ENCODE data around the gene CDKL4.
A peak's percentile ranks its signal among the peaks of the same experiment; 100 is the strongest.
"Not testable (repeated sequence)": the region's sequence is repeated elsewhere in the genome, so short reads cannot be mapped to it uniquely, and the experiment has no call there.

CDKL4 gene

DNA sequence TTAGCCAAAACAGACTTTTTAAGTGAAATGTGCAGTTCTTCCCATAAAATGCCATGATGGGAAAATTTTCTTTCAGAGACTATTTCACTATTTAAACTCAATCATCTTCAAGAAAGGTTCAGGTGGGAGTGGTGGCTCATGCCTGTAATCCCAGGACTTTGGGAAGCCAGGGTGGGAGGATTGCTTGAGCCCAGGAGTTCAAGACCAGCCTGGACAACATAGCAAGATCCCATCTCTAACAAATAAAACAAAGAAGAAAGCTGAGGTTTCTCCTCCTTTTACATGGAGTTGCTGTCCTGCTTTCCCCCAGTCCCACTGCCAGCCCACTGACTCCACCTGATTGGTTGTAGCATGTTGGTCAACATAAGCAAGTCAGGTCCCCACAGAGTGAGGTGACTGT is 97.1 kb downstream of the CDKL4 start:
- no peak overlapping the region for H3K27ac Mint-ChIP-seq
- no peaks in the 10 kb centered on the region for H3K27me3 Mint-ChIP-seq
- H3K9me3 Mint-ChIP-seq: no peaks in the 10 kb centered on the region
- H3K4me1 Mint-ChIP-seq: peaks cover 37% of the 10 kb centered on the region
- H3K4me3 Mint-ChIP-seq: no peak overlapping the region
- DNase-seq (no peak), ATAC-seq (no peak)

GRCh38 chr2:39145906-39146421 is 97.8 kb downstream of the CDKL4 start:
- H3K27me3 Mint-ChIP-seq: no peaks in the 10 kb centered on the region
- H3K9me3 Mint-ChIP-seq: no peaks in the 10 kb centered on the region
- no peak overlapping the region for H3K27ac Mint-ChIP-seq
- DNase-seq (no peak), ATAC-seq (no peak)
- no peak overlapping the region for H3K4me3 Mint-ChIP-seq
- H3K4me1 Mint-ChIP-seq: peaks cover 44% of the 10 kb centered on the region

DNA sequence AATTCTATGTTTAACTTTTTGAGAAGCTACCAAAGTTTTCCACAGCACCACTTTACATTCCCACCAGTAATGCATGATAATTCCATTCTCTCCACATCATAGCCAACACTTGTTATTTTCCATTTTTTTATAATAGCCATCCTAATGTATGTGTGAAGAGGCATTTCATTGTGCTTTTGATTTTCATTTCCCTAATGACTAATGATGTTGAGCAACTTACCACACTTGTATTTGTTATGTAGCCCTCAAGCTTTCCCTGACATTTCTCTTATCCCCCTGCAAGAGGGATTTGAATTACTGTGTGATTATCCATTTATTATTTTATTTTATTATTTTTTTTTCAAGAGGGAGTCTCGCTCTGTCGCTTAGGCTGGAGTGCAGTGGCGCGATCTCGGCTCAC is 99.4 kb downstream of the CDKL4 start:
- Mint-ChIP-seq H3K4me1 (peaks cover 40% of the 10 kb centered on the region), H3K9me3 (no peaks in the 10 kb centered on the region), H3K27ac (no peak overlapping the region), H3K27me3 (no peaks in the 10 kb centered on the region), H3K4me3 (no peak overlapping the region)
- ATAC-seq (no peak), DNase-seq (no peak)

DNA sequence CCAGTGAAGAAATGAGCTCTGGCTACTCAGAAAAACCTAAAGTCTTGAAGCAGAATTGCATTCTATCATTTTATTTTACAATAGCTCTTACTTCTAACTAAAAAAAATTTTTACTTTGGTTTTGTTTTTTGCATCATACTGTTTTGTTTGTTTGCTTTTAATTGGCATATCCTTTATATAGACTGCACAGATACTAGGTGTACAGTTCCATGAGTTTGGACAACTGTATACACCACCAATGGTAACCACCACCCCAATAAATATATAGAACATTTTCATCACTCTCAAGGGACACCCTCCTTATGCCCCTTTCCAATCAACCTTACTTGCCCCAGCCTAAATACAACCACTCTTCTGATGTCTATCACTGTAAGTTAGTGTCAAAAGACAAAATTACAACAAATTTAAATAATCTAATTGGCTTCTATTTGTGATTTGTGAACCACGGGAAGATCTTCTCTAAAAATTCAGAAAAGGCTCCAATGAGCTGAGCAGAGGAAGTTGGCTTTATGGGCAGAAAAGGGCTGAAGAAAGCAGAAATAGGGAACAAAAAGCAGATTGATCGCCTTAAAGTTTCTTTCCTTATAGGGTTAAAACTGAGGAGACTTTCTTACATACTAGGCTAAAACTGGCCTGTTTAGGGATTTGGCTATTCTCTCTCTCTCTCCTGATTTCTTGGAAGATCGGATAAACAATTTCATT is 100.7 kb downstream of the CDKL4 start:
- H3K27ac Mint-ChIP-seq: no peak overlapping the region
- peaks cover 48% of the 10 kb centered on the region for H3K4me1 Mint-ChIP-seq
- no peaks in the 10 kb centered on the region for H3K9me3 Mint-ChIP-seq
- DNase-seq (no peak), ATAC-seq (no peak)
- H3K4me3 Mint-ChIP-seq: no peak overlapping the region
- H3K27me3 Mint-ChIP-seq: no peaks in the 10 kb centered on the region

GRCh38 chr2:39141334-39142271 is 102.2 kb downstream of the CDKL4 start:
- peaks cover 51% of the 10 kb centered on the region for H3K4me1 Mint-ChIP-seq
- no peak overlapping the region for H3K4me3 Mint-ChIP-seq
- no peak overlapping the region for H3K27ac Mint-ChIP-seq
- peak; percentile 57 for ATAC-seq
- H3K27me3 Mint-ChIP-seq: no peaks in the 10 kb centered on the region
- no peak for DNase-seq
- H3K9me3 Mint-ChIP-seq: no peaks in the 10 kb centered on the region

- not testable (repeated sequence) for H3K4me3 Mint-ChIP-seq
Observed at GRCh38 chr2:39140948-39141333, 102.8 kb downstream of the CDKL4 start.

DNA sequence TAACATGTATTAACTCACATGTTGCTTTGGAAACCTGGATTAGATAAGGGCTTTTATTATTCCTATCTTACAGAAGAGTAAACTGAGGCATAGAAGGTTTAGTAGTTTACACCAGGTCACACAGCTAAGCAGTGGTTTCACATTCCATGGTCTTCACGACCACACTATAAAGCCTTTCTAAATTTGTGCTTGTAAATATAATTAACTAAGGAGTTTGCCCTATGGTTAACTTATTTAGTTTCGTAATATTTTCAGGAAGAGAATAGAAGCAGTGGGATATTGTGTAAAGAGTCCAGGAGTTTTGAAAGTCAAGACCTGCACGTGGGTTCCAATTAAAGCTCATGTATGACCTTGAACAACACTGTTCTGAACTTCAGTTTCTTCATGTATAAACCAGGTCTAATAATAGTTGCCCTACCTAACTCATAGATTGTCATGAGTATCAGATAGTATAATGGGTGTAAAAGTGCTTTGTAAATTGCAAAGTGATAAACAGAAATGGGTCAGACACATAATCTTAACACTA is 103.4 kb downstream of the CDKL4 start:
- H3K4me1 Mint-ChIP-seq: peaks cover 63% of the 10 kb centered on the region
- H3K9me3 Mint-ChIP-seq: no peaks in the 10 kb centered on the region
- DNase-seq: no peak
- no peaks in the 10 kb centered on the region for H3K27me3 Mint-ChIP-seq
- H3K4me3 Mint-ChIP-seq: no peak overlapping the region
- H3K27ac Mint-ChIP-seq: no peak overlapping the region
- ATAC-seq: no peak

More at GRCh38 chr2:39140948-39141333, 102.8 kb downstream of the CDKL4 start:
- not testable (repeated sequence) for H3K27me3 Mint-ChIP-seq, H3K9me3 Mint-ChIP-seq, DNase-seq, H3K27ac Mint-ChIP-seq, ATAC-seq
- peaks cover 58% of the 10 kb centered on the region for H3K4me1 Mint-ChIP-seq

DNA sequence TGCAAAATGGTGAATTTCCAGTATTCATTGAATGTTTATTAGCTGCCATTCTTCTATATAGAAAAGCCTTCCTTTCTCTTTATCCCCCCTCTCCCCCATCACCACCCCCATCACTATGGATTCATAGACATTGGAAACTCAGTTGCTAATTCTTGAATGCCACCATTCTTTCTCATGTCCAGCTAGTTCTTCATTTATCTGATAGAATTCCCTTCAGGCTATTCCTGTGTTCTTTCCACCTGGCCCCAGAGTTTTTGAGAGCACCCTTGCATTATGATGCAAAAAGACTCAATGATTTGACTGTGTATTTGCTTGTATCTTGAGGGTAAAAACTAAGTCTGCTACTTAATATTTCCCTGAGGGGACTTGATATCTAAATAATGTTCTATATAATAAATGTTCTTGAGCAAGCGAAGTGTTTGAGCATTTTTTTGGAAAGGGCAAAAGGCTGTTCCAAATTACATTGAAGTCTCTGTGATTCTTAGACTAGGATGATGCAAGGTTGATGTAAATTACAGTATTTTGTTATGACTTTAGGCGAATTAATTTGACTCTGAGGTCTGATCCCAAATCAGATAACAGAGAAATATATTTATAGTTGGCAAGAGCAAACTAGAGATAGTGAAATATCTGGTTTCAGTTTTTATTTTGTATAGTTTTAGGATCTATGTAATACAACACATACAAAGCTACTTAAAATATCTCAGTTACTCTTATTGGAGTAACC is 104.1 kb downstream of the CDKL4 start:
- DNase-seq: no peak
- H3K4me3 Mint-ChIP-seq: peak overlapping the region in 1 of 2 donors; percentile 30
- no peak for ATAC-seq
- H3K27me3 Mint-ChIP-seq: no peaks in the 10 kb centered on the region
- no peaks in the 10 kb centered on the region for H3K9me3 Mint-ChIP-seq
- H3K27ac Mint-ChIP-seq: peak overlapping the region; percentile 86 to 95
- peaks cover 61% of the 10 kb centered on the region for H3K4me1 Mint-ChIP-seq

DNA sequence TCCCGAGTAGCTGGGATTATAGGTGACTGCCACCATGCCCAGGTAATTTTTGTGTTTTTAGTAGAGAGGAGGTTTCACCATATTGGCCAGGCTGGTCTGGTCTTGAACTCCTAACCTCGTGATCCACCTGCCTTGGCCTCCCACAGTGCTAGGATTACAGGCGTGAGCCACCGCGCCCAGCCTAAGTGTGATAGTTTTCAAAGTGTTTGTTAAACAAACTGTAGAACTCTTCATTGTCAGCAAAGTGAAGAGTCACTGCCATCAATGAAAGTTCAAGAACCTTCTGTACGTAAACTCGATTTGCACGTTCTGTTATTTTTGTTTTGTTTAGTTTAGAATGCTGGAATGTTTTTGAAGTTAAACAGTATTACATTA is 104.9 kb downstream of the CDKL4 start:
- no peaks in the 10 kb centered on the region for H3K27me3 Mint-ChIP-seq
- no peak for DNase-seq
- H3K27ac Mint-ChIP-seq: peak overlapping the region in 1 of 2 donors; percentile 95
- H3K4me1 Mint-ChIP-seq: peaks cover 65% of the 10 kb centered on the region
- no peak for ATAC-seq
- no peak overlapping the region for H3K4me3 Mint-ChIP-seq
- H3K9me3 Mint-ChIP-seq: no peaks in the 10 kb centered on the region

- H3K27me3 Mint-ChIP-seq, H3K9me3 Mint-ChIP-seq, ATAC-seq, H3K4me3 Mint-ChIP-seq, DNase-seq: not testable (repeated sequence)
- Mint-ChIP-seq H3K27ac (peak overlapping the region in 1 of 2 donors; percentile 95), H3K4me1 (peaks cover 64% of the 10 kb centered on the region)
Observed at GRCh38 chr2:39138187-39138836, 105.5 kb downstream of the CDKL4 start.

- Mint-ChIP-seq H3K27ac (peak overlapping the region; percentile 23 to 63), H3K4me1 (peaks cover 58% of the 10 kb centered on the region), H3K4me3 (peak overlapping the region; percentile 32 to 40), H3K9me3 (no peaks in the 10 kb centered on the region), H3K27me3 (no peaks in the 10 kb centered on the region)
- no peak for DNase-seq
- ATAC-seq: peak; percentile 53
Observed at GRCh38 chr2:39136799-39137198, 107.0 kb downstream of the CDKL4 start.

GRCh38 chr2:39135690-39136259 is 108.0 kb downstream of the CDKL4 start:
- no peak for DNase-seq

GRCh38 chr2:39133215-39133851 is 110.4 kb downstream of the CDKL4 start:
- ATAC-seq: no peak

More at GRCh38 chr2:39135690-39136259, 108.0 kb downstream of the CDKL4 start:
- H3K27ac Mint-ChIP-seq: peak overlapping the region in 1 of 2 donors; percentile 67
- H3K4me1 Mint-ChIP-seq: peaks cover 55% of the 10 kb centered on the region
- no peak for ATAC-seq
- H3K27me3 Mint-ChIP-seq: no peaks in the 10 kb centered on the region
- H3K9me3 Mint-ChIP-seq: no peaks in the 10 kb centered on the region
- peak overlapping the region; percentile 50 to 51 for H3K4me3 Mint-ChIP-seq

DNA sequence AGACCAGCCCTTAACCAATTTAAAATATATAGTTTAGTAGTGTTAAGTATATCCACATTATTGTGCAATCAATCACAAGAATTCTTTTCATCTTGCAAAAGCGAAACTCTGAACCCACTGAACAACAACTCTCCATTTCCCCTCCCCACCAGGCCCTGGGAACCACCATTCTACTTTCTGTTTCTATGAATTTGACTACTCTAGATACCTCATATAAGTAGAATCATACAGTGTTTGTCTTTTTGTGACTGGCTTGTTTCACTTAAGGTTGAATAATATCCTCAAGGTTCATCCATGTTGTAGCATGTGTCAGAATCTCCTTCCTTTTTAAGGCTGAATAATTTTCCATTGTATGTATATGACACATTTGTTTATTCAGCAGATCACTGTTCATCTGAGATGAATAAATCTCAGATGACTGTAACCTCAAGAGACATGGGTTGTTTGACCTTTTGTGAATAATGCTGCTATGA is 114.8 kb downstream of the CDKL4 start:
- peak overlapping the region; percentile 61 to 66 for H3K27ac Mint-ChIP-seq
- peak overlapping the region; percentile 2 to 53 for H3K4me3 Mint-ChIP-seq
- DNase-seq (peak; percentile 65 to 83), ATAC-seq (peak; percentile 69)
- H3K9me3 Mint-ChIP-seq: no peaks in the 10 kb centered on the region
- H3K27me3 Mint-ChIP-seq: no peaks in the 10 kb centered on the region
- peaks cover 63% of the 10 kb centered on the region for H3K4me1 Mint-ChIP-seq

More at GRCh38 chr2:39133215-39133851, 110.4 kb downstream of the CDKL4 start:
- H3K4me3 Mint-ChIP-seq: no peak overlapping the region
- no peak for DNase-seq
- no peak overlapping the region for H3K27ac Mint-ChIP-seq
- peaks cover 63% of the 10 kb centered on the region for H3K4me1 Mint-ChIP-seq
- H3K9me3 Mint-ChIP-seq: no peaks in the 10 kb centered on the region
- H3K27me3 Mint-ChIP-seq: no peaks in the 10 kb centered on the region
